HepG2 (cell line): Measurements from ENCODE around the gene UROD. TPM values are rescaled to one million over a fixed set of nuclear protein-coding genes. Genes with fewer than 3 reads are reported as not detected.

ENCODE experiments used
- ATAC-seq: fragments of 200-7000 bp; cut with Tn5 transposase; 3 replicates; pipeline ENCODE4 v1.9.1; 2020; ENCODE audit warnings: mild to moderate bottlenecking, moderate library complexity
- BruUV-seq: library from RNA; stranded (reverse); fragments of 400-500 nt; replicated peaks from 2 replicates; lab custom pipeline; 2021; lab: Mats Ljungman, UMichigan
- CTCF ChIA-PET: fragments of 300-600 bp; formaldehyde crosslinking; extraction: SDS; loops from one replicate; lab custom pipeline; 2021; ENCODE audit warnings: low total read pairs, inconsistent platforms, low intra/inter-chr PET ratio; lab: Yijun Ruan, JAX
- POLR2A ChIA-PET: fragments of 350-600 bp; sonication (Branson Sonifier 250); formaldehyde crosslinking; loops from one replicate; lab custom pipeline; 2020; ENCODE audit warnings: antibody characterized with exemption, inconsistent platforms; lab: Yijun Ruan, JAX
- DNase-seq: peaks from one replicate; pipeline ENCODE4 v3.0.0-alpha.2; 2015; ENCODE audit warnings: low spot score
- FAIRE-seq: peaks from 3 replicates; lab custom pipeline; 2011; peaks lifted over from hg19 to GRCh38; lab: Jason Lieb, UNC
- H2AFZ ChIP-seq: one replicate; pipeline ENCODE4 v1.6.1; 2011; ENCODE audit warnings: low read length, inconsistent platforms
- H3K27ac ChIP-seq: fragments of 300-600 bp; 3 replicates; pipeline ENCODE4 v1.8.0; 2011; ENCODE audit warnings: mixed run types, mild to moderate bottlenecking, mixed read lengths, low read length, inconsistent platforms; ENCODE audit not compliant: insufficient read depth; ENCODE audit errors: extremely low read length
- H3K27me3 ChIP-seq, 2 experiments: fragments of 200-600 bp in 1 of 2; 2 replicates in 1 of 2; 3 replicates in 1 of 2; pipeline versions ENCODE4 v1.6.0 to v1.8.0; 2011; ENCODE audit warnings: low read length in 2 of 2, mild to moderate bottlenecking in 2 of 2, moderate library complexity in 2 of 2, inconsistent platforms in 1 of 2; ENCODE audit not compliant: insufficient read depth in 2 of 2, control insufficient read depth in 1 of 2
- H3K36me3 ChIP-seq, 2 experiments: fragments of 200-600 bp in 1 of 2; replicated peaks in 1 of 2; 2 replicates in 1 of 2; 3 replicates in 1 of 2; pipeline versions ENCODE4 v1.5.1 to v1.8.0; 2011; ENCODE audit warnings: low read length in 2 of 2, inconsistent platforms in 1 of 2; ENCODE audit not compliant: insufficient read depth in 2 of 2, control insufficient read depth in 1 of 2
- H3K4me1 ChIP-seq: 2 replicates; pipeline ENCODE4 v1.5.1; 2012; ENCODE audit warnings: low read length, inconsistent platforms; ENCODE audit not compliant: insufficient read depth
- H3K4me2 ChIP-seq: 2 replicates; pipeline ENCODE4 v1.6.0; 2011; ENCODE audit warnings: low read depth, low read length, inconsistent platforms
- H3K4me3 ChIP-seq, 3 experiments: fragments of 200-600 bp in 1 of 3; sonication (generic), shearing (Covaris generic) in 1 of 3; replicated peaks in 1 of 3; 2 replicates each; pipeline ENCODE4 v1.5.1; 2011 to 2016; ENCODE audit warnings: low read length in 3 of 3, inconsistent platforms in 2 of 3, low read depth in 2 of 3, mild to moderate bottlenecking in 2 of 3, control low read depth in 1 of 3, mixed read lengths in 1 of 3; ENCODE audit not compliant: insufficient read depth in 1 of 3
- H3K79me2 ChIP-seq: one replicate; pipeline ENCODE4 v1.6.1; 2011; ENCODE audit warnings: low read length, inconsistent platforms; ENCODE audit not compliant: insufficient read depth
- H3K9ac ChIP-seq: 2 replicates; pipeline ENCODE4 v1.6.0; 2011; ENCODE audit warnings: mild to moderate bottlenecking, low read depth, low read length, inconsistent platforms; ENCODE audit not compliant: insufficient read depth
- H3K9me3 ChIP-seq: 2 replicates; pipeline ENCODE4 v1.5.1; 2012; ENCODE audit warnings: mild to moderate bottlenecking, low read length
- H4K20me1 ChIP-seq: 2 replicates; pipeline ENCODE4 v1.6.0; 2011; ENCODE audit warnings: inconsistent platforms, mild to moderate bottlenecking, low read length, moderate library complexity; ENCODE audit not compliant: insufficient read depth
- EP300 ChIP-seq, 3 experiments: sonication (generic) in 1 of 3; formaldehyde crosslinking in 1 of 3; IDR thresholded peaks; 2 replicates each; pipeline versions ENCODE4 v1.5.1 to v1.6.1; 2011 to 2020; ENCODE audit warnings: low read depth in 2 of 3, low read length in 2 of 3, borderline replicate concordance in 1 of 3, improper control_type of control experiment in 1 of 3, mild to moderate bottlenecking in 1 of 3, missing genetic modification reagents in 1 of 3, moderate library complexity in 1 of 3
- GLI4 ChIP-seq: sonication (generic); formaldehyde crosslinking; IDR thresholded peaks from 2 replicates; pipeline ENCODE4 v1.5.1; 2020; ENCODE audit warnings: missing genetic modification reagents, mild to moderate bottlenecking, moderate library complexity, borderline replicate concordance
- HMG20A ChIP-seq: IDR thresholded peaks from 2 replicates; pipeline ENCODE4 v1.6.1; 2016; ENCODE audit warnings: borderline replicate concordance
- HNRNPH1 ChIP-seq: fragments of 200-400 bp; formaldehyde crosslinking; optimal IDR thresholded peaks from 2 replicates; pipeline ENCODE3; 2017; ENCODE audit warnings: mild to moderate bottlenecking, low read depth, low read length
- KLF13 ChIP-seq: sonication (generic); formaldehyde crosslinking; IDR thresholded peaks from 2 replicates; pipeline ENCODE4 v1.4.0; 2020; ENCODE audit warnings: mild to moderate bottlenecking, missing genetic modification reagents
- KLF15 ChIP-seq: sonication (generic); formaldehyde crosslinking; IDR thresholded peaks from 2 replicates; pipeline ENCODE4 v1.8.1; 2023; ENCODE audit warnings: borderline replicate concordance, mild to moderate bottlenecking, inconsistent platforms, missing genetic modification reagents, mixed read lengths
- POGK ChIP-seq: sonication (generic); formaldehyde crosslinking; conservative IDR thresholded peaks from 2 replicates; pipeline ENCODE4 v1.8.0; 2022; ENCODE audit warnings: mild to moderate bottlenecking, moderate library complexity, missing genetic modification reagents
- RELA ChIP-seq: sonication (generic); formaldehyde crosslinking; IDR thresholded peaks from 2 replicates; pipeline ENCODE4 v1.4.0; 2020; ENCODE audit warnings: missing genetic modification reagents
- ZNF12 ChIP-seq: sonication (generic); formaldehyde crosslinking; IDR thresholded peaks from 2 replicates; pipeline ENCODE4 v1.5.0; 2020; ENCODE audit warnings: missing genetic modification reagents
- ZNF136 ChIP-seq: sonication (generic); formaldehyde crosslinking; IDR thresholded peaks from 2 replicates; pipeline ENCODE4 v1.8.1; 2022; ENCODE audit warnings: low read depth, mild to moderate bottlenecking, moderate library complexity, missing genetic modification reagents
- ZNF30 ChIP-seq: sonication (generic); formaldehyde crosslinking; IDR thresholded peaks from 2 replicates; pipeline ENCODE4 v1.5.0; 2020; ENCODE audit warnings: mild to moderate bottlenecking, missing genetic modification reagents
- ZNF547 ChIP-seq: sonication (generic); formaldehyde crosslinking; IDR thresholded peaks from 2 replicates; pipeline ENCODE4 v1.5.1; 2020; ENCODE audit warnings: mild to moderate bottlenecking, missing genetic modification reagents
- ZNF605 ChIP-seq: sonication (generic); formaldehyde crosslinking; IDR thresholded peaks from 2 replicates; pipeline ENCODE4 v1.8.0; 2022; ENCODE audit warnings: mild to moderate bottlenecking, missing genetic modification reagents
- WGBS: methylation state at CpG from one replicate; pipeline ENCODE4 v1.1.6; 2017; ENCODE audit warnings: low lambda C conversion rate; 5-methylcytosine and 5-hydroxymethylcytosine counted together
- in situ Hi-C: cut with HindIII; loops from 2 replicates; pipeline ENCODE4 v1.10.0; 2017; ENCODE audit warnings: low pct_unique_long_range_greater_than_20kb; ENCODE audit not compliant: extremely low pct_ligation_motif_present
- intact Hi-C: fragments of 100-400 bp; cut with micrococcal nuclease; formaldehyde crosslinking; loops from one replicate; pipeline ENCODE4 v1.10.0; 2022; ENCODE audit not compliant: unreplicated experiment
- polyA plus RNA-seq, 8 experiments: library from polyadenylated mRNA; depleted of rRNA in 3 of 8; stranded (reverse) in 7 of 8; unstranded in 1 of 8; fragments of >200 nt; fragmentation: Illumina TruSeq in 4 of 8; extraction: Trizol in 4 of 8; gene quantifications; 2 replicates each; pipeline versions ENCODE4 v1.2.1 to v1.2.3, GENCODE V29; 2011 to 2016; ENCODE audit warnings: low read depth in 4 of 8, missing spikeins in 1 of 8, mixed read lengths in 1 of 8; ENCODE audit not compliant: insufficient read depth in 1 of 8
- total RNA-seq, 5 experiments: library from RNA; depleted of rRNA; stranded (reverse); fragments of >200 nt; fragmentation: Illumina TruSeq; extraction: Trizol; gene quantifications; 2 replicates each; pipeline ENCODE4 v1.2.3, GENCODE V29; 2016; ENCODE audit warnings: low read depth in 1 of 5
- TF ChIP-seq, protein P1 (sequence below): sonication (generic); formaldehyde crosslinking; conservative IDR thresholded peaks from 2 replicates; pipeline ENCODE4 v1.4.0; 2020; ENCODE audit warnings: missing genetic modification reagents

Gene UROD
- total and polyA plus RNA-seq, 2 of the 13 experiments (the other 11 are each of a cell fraction or from before 2014, with no cell fraction given), result 162 to 171 TPM

DNA sequence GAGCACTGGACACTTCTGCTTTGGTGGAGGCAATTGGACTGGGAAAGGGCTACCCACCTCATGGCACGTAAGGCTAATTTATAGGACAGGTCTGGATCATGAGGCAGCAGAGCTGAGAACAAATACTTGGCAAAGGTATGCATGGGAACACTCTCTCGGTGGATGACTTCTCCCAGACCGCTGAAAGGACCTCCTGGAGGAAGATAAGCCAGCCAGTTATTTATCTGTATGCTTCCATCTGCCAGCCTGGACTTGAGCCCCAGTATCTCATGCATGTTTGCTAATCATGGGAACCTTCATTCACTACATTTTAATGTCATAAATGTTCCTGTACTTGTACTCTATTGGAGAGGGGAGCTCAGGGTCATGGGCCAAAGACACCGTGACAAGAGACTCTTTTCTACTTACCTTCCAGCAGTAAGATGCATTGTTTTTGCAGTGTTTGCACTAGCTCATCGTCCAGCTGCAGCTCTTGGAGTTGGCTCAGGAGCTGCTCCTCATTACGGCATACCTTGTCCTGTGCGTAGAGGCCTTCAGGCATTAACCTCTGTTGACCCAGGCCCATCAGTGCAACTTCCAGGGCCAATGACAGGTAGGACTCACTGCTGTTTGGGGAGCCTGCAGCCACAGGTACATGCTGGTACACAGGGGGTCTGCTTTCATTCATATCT, 23.7 kb downstream of the UROD start:
- ATAC-seq (no peak), FAIRE-seq (no peak), DNase-seq (no peak)
- Histone ChIP-seq H2AFZ (no peak overlapping the region), H3K27me3 (no peaks in the 10 kb centered on the region), H3K4me3 (no peak overlapping the region), H3K9ac (no peak overlapping the region), H3K36me3 (peaks cover 11 to 31% of the 10 kb centered on the region in 2 experiments; a peak in 4 of 5 replicates), H3K4me1 (peaks cover 15% of the 10 kb centered on the region), H4K20me1 (no peaks in the 10 kb centered on the region), H3K4me2 (no peak overlapping the region), H3K27ac (no peak overlapping the region), H3K79me2 (no peaks in the 10 kb centered on the region), H3K9me3 (no peaks in the 10 kb centered on the region)
- intact Hi-C loops (no loop called here), in situ Hi-C loops (no loop called here)
- POLR2A ChIA-PET, result no interaction called here
- CTCF ChIA-PET, result no interaction called here
- no TSS peak for BruUV-seq
- WGBS, result 91% methylated on average over 6 of the region's 7 CpGs
- TF ChIP-seq ZNF12, result peak; percentile 66; the same call in 1 of the 2 replicates
- TF ChIP-seq, protein P1, sequence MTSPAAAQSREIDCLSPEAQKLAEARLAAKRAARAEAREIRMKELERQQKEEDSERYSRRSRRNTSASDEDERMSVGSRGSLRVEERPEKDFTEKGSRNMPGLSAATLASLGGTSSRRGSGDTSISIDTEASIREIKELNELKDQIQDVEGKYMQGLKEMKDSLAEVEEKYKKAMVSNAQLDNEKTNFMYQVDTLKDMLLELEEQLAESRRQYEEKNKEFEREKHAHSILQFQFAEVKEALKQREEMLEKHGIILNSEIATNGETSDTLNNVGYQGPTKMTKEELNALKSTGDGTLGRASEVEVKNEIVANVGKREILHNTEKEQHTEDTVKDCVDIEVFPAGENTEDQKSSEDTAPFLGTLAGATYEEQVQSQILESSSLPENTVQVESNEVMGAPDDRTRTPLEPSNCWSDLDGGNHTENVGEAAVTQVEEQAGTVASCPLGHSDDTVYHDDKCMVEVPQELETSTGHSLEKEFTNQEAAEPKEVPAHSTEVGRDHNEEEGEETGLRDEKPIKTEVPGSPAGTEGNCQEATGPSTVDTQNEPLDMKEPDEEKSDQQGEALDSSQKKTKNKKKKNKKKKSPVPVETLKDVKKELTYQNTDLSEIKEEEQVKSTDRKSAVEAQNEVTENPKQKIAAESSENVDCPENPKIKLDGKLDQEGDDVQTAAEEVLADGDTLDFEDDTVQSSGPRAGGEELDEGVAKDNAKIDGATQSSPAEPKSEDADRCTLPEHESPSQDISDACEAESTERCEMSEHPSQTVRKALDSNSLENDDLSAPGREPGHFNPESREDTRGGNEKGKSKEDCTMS, result no peak

DNA sequence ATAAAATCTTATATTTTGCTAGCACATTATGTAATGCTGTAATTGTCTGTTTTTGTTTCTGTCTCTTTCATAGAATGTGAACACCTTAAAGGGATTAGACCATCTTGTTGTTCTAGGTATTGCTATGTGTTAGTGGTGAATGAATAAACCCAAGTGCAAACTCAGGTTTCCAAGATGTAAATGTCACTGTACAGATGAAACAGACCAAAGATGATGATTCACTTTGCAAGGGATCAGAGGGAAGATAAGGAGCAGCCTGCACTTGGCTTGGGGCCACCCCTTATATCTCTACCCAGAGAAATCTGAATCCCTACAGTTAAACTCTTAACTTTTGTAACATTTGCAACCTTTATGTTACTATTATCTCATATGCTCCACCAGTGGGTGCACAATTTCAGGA, 25.4 kb downstream of the UROD start:
- intact Hi-C loops (no loop called here), in situ Hi-C loops (no loop called here)
- H3K27ac ChIP-seq, result no peak overlapping the region
- ChIA-PET POLR2A (no interaction called here), CTCF (no interaction called here)
- peaks cover 11 to 34% of the 10 kb centered on the region in 2 experiments; a peak in 4 of 5 replicates for H3K36me3 ChIP-seq
- no peaks in the 10 kb centered on the region for H3K27me3 ChIP-seq
- FAIRE-seq (no peak), DNase-seq (no peak), ATAC-seq (no peak)
- H3K4me2 ChIP-seq, result no peak overlapping the region
- peaks cover 15% of the 10 kb centered on the region for H3K4me1 ChIP-seq
- H4K20me1 ChIP-seq, result no peaks in the 10 kb centered on the region
- no peak overlapping the region for H2AFZ ChIP-seq
- H3K9ac ChIP-seq, result no peak overlapping the region
- no TSS peak for BruUV-seq
- H3K4me3 ChIP-seq, result no peak overlapping the region
- no peaks in the 10 kb centered on the region for H3K79me2 ChIP-seq
- H3K9me3 ChIP-seq, result no peaks in the 10 kb centered on the region
- TF ChIP-seq HMG20A, result no peak
- TF ChIP-seq POGK (CRISPR knock-in tag), result no peak
- no peak for TF ChIP-seq KLF13 (CRISPR knock-in tag)
- TF ChIP-seq ZNF547 (CRISPR knock-in tag), result no peak
- TF ChIP-seq EP300 (IDR thresholded peaks at IDR 0.05; ENCODE audit: low read depth in 2 of 2, low read length in 2 of 2), result no peak
- TF ChIP-seq EP300 (CRISPR knock-in tag; IDR thresholded peaks at IDR 0.05; ENCODE audit: borderline replicate concordance), result no peak
- TF ChIP-seq ZNF136, result no peak
- no peak for TF ChIP-seq GLI4 (CRISPR knock-in tag)
- TF ChIP-seq RELA (CRISPR knock-in tag), result no peak
- no peak for TF ChIP-seq ZNF30 (CRISPR knock-in tag)
- no peak for TF ChIP-seq ZNF605
- no peak for TF ChIP-seq KLF15 (CRISPR knock-in tag)
- TF ChIP-seq HNRNPH1, result no peak
